ENCODE results near the gene PHF14.
"Not testable (repeated sequence)": the region's sequence is repeated elsewhere in the genome, so short reads cannot be mapped to it uniquely, and the experiment has no call there.

PHF14 gene

DNA sequence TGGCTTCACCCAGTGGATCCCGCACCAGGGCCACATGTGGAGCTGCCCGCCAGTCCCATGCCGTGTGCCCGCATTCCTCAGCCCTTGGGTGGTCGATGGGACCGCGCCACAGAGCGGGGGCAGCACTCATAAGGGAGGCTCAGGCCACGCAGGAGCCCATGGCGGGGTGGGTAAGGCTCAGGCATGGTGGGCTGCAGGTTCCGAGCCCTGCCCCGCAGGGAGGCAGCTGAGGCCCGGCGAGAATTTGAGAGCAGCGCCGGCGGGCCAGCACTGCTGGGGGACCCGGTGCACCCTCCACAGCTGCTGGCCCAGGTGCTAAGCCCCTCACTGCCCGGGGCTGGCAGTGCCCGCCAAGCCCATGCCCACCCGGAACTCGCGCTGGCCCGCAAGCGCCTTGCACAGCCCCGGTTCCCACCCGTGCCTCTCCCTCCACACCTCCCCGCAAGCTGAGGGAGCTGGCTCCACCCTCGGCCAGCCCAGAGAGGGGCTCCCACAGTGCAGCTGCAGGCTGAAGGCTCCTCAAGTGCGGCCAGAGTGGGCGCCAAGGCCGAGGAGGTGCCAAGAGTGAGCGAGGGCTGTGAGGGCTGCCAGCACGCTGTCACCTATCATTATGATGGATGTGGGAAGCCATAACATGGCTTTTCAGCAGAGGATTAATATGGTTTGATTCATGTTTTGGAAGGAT is 22.0 kb downstream of the PHF14 start:
- H3K27ac ChIP-seq (ENCODE audit: low read length) = not testable (repeated sequence)
- H3K36me3 ChIP-seq (ENCODE audit: insufficient read depth, low read depth, low read length) = peaks cover 39% of the 10 kb centered on the region

GRCh38 chr7:10998996-10999757 is 25.5 kb downstream of the PHF14 start:
- Histone ChIP-seq H3K27ac (ENCODE audit: low read length) (no peak overlapping the region), H3K9ac (ENCODE audit: low read depth, low read length) (no peak overlapping the region)

More for the DNA sequence above, 22.0 kb downstream of the PHF14 start:
- H3K4me1 ChIP-seq (ENCODE audit: insufficient read depth, low read length); H3K9me3 ChIP-seq (ENCODE audit: insufficient read depth, low read depth, low read length); H3K4me3 ChIP-seq (ENCODE audit: low read length); H3K27me3 ChIP-seq (ENCODE audit: insufficient read depth, low read length); H3K9ac ChIP-seq (ENCODE audit: low read depth, low read length): not testable (repeated sequence)

DNA sequence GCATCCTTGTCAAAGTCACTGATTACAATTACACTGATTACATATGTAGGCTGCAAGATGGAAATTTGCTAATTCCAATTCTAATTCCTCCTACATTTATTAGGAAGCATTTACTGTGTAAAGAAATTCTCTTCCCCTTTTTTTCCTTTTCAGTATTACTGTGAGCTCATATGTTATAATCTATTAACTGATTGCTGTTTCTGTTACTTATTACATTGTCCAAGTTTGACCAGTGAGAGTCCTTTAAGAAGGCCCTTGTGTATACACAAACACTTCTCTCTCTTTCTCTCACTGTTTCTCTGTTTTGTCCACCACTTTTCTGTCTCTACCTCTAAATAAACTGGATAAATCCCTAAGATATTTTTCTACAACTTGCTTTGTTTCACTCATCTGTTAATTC is 31.5 kb downstream of the PHF14 start:
- H3K27me3 ChIP-seq (ENCODE audit: insufficient read depth, low read length) = no peaks in the 10 kb centered on the region
- no peak overlapping the region for H3K9ac ChIP-seq (ENCODE audit: low read depth, low read length)
- peaks cover 7% of the 10 kb centered on the region; the same call in 1 of the 2 replicates for H3K36me3 ChIP-seq (ENCODE audit: insufficient read depth, low read depth, low read length)
- no peaks in the 10 kb centered on the region for H3K9me3 ChIP-seq (ENCODE audit: insufficient read depth, low read depth, low read length)
- H3K27ac ChIP-seq (ENCODE audit: low read length) = no peak overlapping the region
- no peaks in the 10 kb centered on the region for H3K4me1 ChIP-seq (ENCODE audit: insufficient read depth, low read length)
- no peak overlapping the region for H3K4me3 ChIP-seq (ENCODE audit: low read length)

More at GRCh38 chr7:10998996-10999757, 25.5 kb downstream of the PHF14 start:
- no peaks in the 10 kb centered on the region for H3K9me3 ChIP-seq (ENCODE audit: insufficient read depth, low read depth, low read length)
- peaks cover 23% of the 10 kb centered on the region for H3K36me3 ChIP-seq (ENCODE audit: insufficient read depth, low read depth, low read length)
- no peak overlapping the region for H3K4me3 ChIP-seq (ENCODE audit: low read length)
- H3K4me1 ChIP-seq (ENCODE audit: insufficient read depth, low read length) = no peaks in the 10 kb centered on the region
- H3K27me3 ChIP-seq (ENCODE audit: insufficient read depth, low read length) = no peaks in the 10 kb centered on the region

GRCh38 chr7:11006291-11006690 is 32.6 kb downstream of the PHF14 start:
- Histone ChIP-seq H3K36me3 (ENCODE audit: insufficient read depth, low read depth, low read length) (peaks cover 7% of the 10 kb centered on the region; the same call in 1 of the 2 replicates), H3K4me3 (ENCODE audit: low read length) (no peak overlapping the region), H3K9ac (ENCODE audit: low read depth, low read length) (no peak overlapping the region), H3K4me1 (ENCODE audit: insufficient read depth, low read length) (no peaks in the 10 kb centered on the region), H3K27me3 (ENCODE audit: insufficient read depth, low read length) (no peaks in the 10 kb centered on the region), H3K9me3 (ENCODE audit: insufficient read depth, low read depth, low read length) (no peaks in the 10 kb centered on the region), H3K27ac (ENCODE audit: low read length) (no peak overlapping the region)

DNA sequence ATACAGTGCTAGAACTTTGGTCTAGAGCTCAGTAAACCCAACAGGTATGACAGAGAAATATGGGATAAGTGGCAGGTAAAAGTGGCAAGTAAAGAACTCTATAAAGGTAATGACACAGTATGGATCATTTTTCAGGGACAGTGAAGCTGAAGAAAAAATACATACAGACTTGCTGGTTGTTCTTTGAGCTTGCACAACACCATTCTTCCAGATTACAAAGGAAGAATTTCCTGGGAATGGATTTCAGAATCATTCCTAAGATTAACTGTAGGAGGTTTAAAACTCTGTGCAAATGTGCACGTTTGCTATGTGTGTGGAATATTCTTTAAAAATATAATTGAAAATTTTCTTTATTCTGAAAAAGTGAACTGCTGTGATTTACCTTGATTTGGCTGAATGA is 36.0 kb downstream of the PHF14 start:
- Histone ChIP-seq H3K9ac (ENCODE audit: low read depth, low read length) (no peak overlapping the region), H3K27ac (ENCODE audit: low read length) (no peak overlapping the region), H3K4me1 (ENCODE audit: insufficient read depth, low read length) (no peaks in the 10 kb centered on the region), H3K36me3 (ENCODE audit: insufficient read depth, low read depth, low read length) (peaks cover 18% of the 10 kb centered on the region), H3K9me3 (ENCODE audit: insufficient read depth, low read depth, low read length) (no peaks in the 10 kb centered on the region), H3K27me3 (ENCODE audit: insufficient read depth, low read length) (no peaks in the 10 kb centered on the region), H3K4me3 (ENCODE audit: low read length) (no peak overlapping the region)

- Histone ChIP-seq H3K27ac (ENCODE audit: low read length) (no peak overlapping the region), H3K9ac (ENCODE audit: low read depth, low read length) (no peak overlapping the region), H3K9me3 (ENCODE audit: insufficient read depth, low read depth, low read length) (no peaks in the 10 kb centered on the region), H3K4me3 (ENCODE audit: low read length) (no peak overlapping the region), H3K27me3 (ENCODE audit: insufficient read depth, low read length) (no peaks in the 10 kb centered on the region), H3K36me3 (ENCODE audit: insufficient read depth, low read depth, low read length) (peaks cover 19% of the 10 kb centered on the region; the same call in 1 of the 2 replicates), H3K4me1 (ENCODE audit: insufficient read depth, low read length) (no peaks in the 10 kb centered on the region)
These were observed 47.8 kb downstream of the PHF14 start for GRCh38 chr7:11021468-11021867.

GRCh38 chr7:11026452-11027359 is 53.0 kb downstream of the PHF14 start:
- Histone ChIP-seq H3K9ac (ENCODE audit: low read depth, low read length) (no peak overlapping the region), H3K4me3 (ENCODE audit: low read length) (no peak overlapping the region), H3K9me3 (ENCODE audit: insufficient read depth, low read depth, low read length) (no peaks in the 10 kb centered on the region), H3K4me1 (ENCODE audit: insufficient read depth, low read length) (no peaks in the 10 kb centered on the region), H3K27ac (ENCODE audit: low read length) (no peak overlapping the region), H3K36me3 (ENCODE audit: insufficient read depth, low read depth, low read length) (peaks cover 39% of the 10 kb centered on the region; the same call in 1 of the 2 replicates), H3K27me3 (ENCODE audit: insufficient read depth, low read length) (no peaks in the 10 kb centered on the region)

DNA sequence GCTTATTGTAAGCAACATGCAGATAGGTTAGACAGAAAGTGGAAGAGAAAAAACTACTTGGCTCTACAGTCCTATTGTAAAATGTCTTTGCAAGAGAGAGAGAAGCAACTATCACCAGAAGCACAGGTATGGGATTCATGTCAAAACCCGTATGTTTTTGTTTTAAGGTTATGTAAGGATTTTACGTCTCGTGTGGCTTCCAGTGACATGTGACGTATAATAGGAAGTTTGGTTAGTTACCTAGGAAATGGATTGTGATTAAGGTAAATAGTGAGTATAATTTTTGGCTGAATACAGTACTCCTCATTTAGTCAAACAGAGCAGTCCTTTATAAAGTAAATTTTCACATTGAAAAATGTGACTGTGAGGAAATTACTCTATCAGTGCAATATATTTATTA is 62.0 kb downstream of the PHF14 start:
- Histone ChIP-seq H3K36me3 (ENCODE audit: insufficient read depth, low read depth, low read length) (peaks cover 55% of the 10 kb centered on the region), H3K27me3 (ENCODE audit: insufficient read depth, low read length) (no peaks in the 10 kb centered on the region), H3K27ac (ENCODE audit: low read length) (no peak overlapping the region), H3K4me1 (ENCODE audit: insufficient read depth, low read length) (no peaks in the 10 kb centered on the region), H3K4me3 (ENCODE audit: low read length) (no peak overlapping the region), H3K9me3 (ENCODE audit: insufficient read depth, low read depth, low read length) (no peaks in the 10 kb centered on the region), H3K9ac (ENCODE audit: low read depth, low read length) (no peak overlapping the region)

DNA sequence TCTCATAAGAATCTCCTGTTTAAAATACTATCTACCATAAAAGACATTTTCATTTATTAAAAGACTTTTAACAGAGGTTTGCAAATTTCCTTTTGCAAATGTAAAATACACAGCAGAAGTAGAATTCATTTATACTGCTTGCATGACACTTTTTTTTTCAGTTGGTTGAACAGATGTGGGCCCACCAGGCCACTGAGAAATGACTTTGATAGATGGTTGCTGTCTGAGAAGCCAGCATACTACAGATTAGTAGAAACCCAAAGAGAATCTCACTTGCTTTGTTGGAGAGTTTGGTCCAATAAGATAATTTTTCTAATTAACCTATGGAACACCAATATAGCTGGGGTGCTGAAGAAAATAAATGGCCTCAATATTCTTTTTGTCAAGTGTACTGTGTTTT is 66.3 kb downstream of the PHF14 start:
- Histone ChIP-seq H3K36me3 (ENCODE audit: insufficient read depth, low read depth, low read length) (peaks cover 69% of the 10 kb centered on the region), H3K4me1 (ENCODE audit: insufficient read depth, low read length) (no peaks in the 10 kb centered on the region), H3K4me3 (ENCODE audit: low read length) (no peak overlapping the region), H3K9me3 (ENCODE audit: insufficient read depth, low read depth, low read length) (no peaks in the 10 kb centered on the region), H3K9ac (ENCODE audit: low read depth, low read length) (no peak overlapping the region), H3K27ac (ENCODE audit: low read length) (no peak overlapping the region), H3K27me3 (ENCODE audit: insufficient read depth, low read length) (no peaks in the 10 kb centered on the region)

- H3K36me3 ChIP-seq (ENCODE audit: insufficient read depth, low read depth, low read length) = peaks cover 53% of the 10 kb centered on the region
- H3K27me3 ChIP-seq (ENCODE audit: insufficient read depth, low read length) = no peaks in the 10 kb centered on the region
- no peaks in the 10 kb centered on the region for H3K9me3 ChIP-seq (ENCODE audit: insufficient read depth, low read depth, low read length)
- no peaks in the 10 kb centered on the region for H3K4me1 ChIP-seq (ENCODE audit: insufficient read depth, low read length)
- no peak overlapping the region for H3K4me3 ChIP-seq (ENCODE audit: low read length)
- no peak overlapping the region for H3K9ac ChIP-seq (ENCODE audit: low read depth, low read length)
- H3K27ac ChIP-seq (ENCODE audit: low read length) = no peak overlapping the region
These were observed 80.4 kb downstream of the PHF14 start for GRCh38 chr7:11054033-11054432.

- H3K4me3 ChIP-seq (ENCODE audit: low read length) = no peak overlapping the region
- no peak overlapping the region for H3K27ac ChIP-seq (ENCODE audit: low read length)
- no peaks in the 10 kb centered on the region for H3K9me3 ChIP-seq (ENCODE audit: insufficient read depth, low read depth, low read length)
- no peaks in the 10 kb centered on the region for H3K27me3 ChIP-seq (ENCODE audit: insufficient read depth, low read length)
- peaks cover 30% of the 10 kb centered on the region for H3K36me3 ChIP-seq (ENCODE audit: insufficient read depth, low read depth, low read length)
- H3K9ac ChIP-seq (ENCODE audit: low read depth, low read length) = no peak overlapping the region
- H3K4me1 ChIP-seq (ENCODE audit: insufficient read depth, low read length) = peaks cover 14% of the 10 kb centered on the region; the same call in 1 of the 2 replicates
These were observed 87.2 kb downstream of the PHF14 start for GRCh38 chr7:11060893-11061292.
